HG03354 (cell line): ENCODE results near the gene EFCAB6.

Source experiments
- ATAC-seq: cut with Tn5 transposase; IDR thresholded peaks from one replicate; pipeline ENCODE4 v1.9.1; 2021; ENCODE audit warnings: mild to moderate bottlenecking; ENCODE audit not compliant: unreplicated experiment, poor library complexity, severe bottlenecking

Gene EFCAB6

GRCh38 chr22:43498856-43499253 is 313.2 kb downstream of the EFCAB6 start:
- no peak for ATAC-seq

- no peak for ATAC-seq
Observed at GRCh38 chr22:43497956-43498855, 313.9 kb downstream of the EFCAB6 start.

GRCh38 chr22:43493297-43493696 is 318.8 kb downstream of the EFCAB6 start:
- no peak for ATAC-seq

GRCh38 chr22:43491737-43492136 is 320.4 kb downstream of the EFCAB6 start:
- ATAC-seq, result no peak

GRCh38 chr22:43491177-43491576 is 320.9 kb downstream of the EFCAB6 start:
- ATAC-seq, result no peak

GRCh38 chr22:43490311-43490710 is 321.8 kb downstream of the EFCAB6 start:
- no peak for ATAC-seq

GRCh38 chr22:43488937-43489336 is 323.2 kb downstream of the EFCAB6 start:
- no peak for ATAC-seq

GRCh38 chr22:43488031-43488866 is 323.9 kb downstream of the EFCAB6 start:
- ATAC-seq, result no peak

- ATAC-seq, result no peak
Observed at GRCh38 chr22:43487311-43488030, 324.6 kb downstream of the EFCAB6 start.

GRCh38 chr22:43485502-43486089 is 326.5 kb downstream of the EFCAB6 start:
- ATAC-seq, result no peak

- ATAC-seq, result no peak
Observed at GRCh38 chr22:43484227-43484626, 327.9 kb downstream of the EFCAB6 start.

- ATAC-seq, result no peak
Observed at GRCh38 chr22:43483669-43484068, 328.4 kb downstream of the EFCAB6 start.

- ATAC-seq, result no peak
Observed at GRCh38 chr22:43483266-43483665, 328.8 kb downstream of the EFCAB6 start.

GRCh38 chr22:43482318-43482625 is 329.8 kb downstream of the EFCAB6 start:
- ATAC-seq, result no peak

- ATAC-seq, result no peak
Observed at GRCh38 chr22:43481568-43482317, 330.4 kb downstream of the EFCAB6 start.

- no peak for ATAC-seq
Observed at GRCh38 chr22:43479962-43480361, 332.1 kb downstream of the EFCAB6 start.

GRCh38 chr22:43479301-43479950 is 332.7 kb downstream of the EFCAB6 start:
- no peak for ATAC-seq
